Activated CD4-positive, alpha-beta T cell treated with anti-CD3 and anti-CD28 coated beads for 1 hour (primary cell): ENCODE measurements around the gene FRMPD4.

Experiments used
- DNase-seq: peaks from one replicate; pipeline ENCODE4 v3.0.0-alpha.2; 2020

FRMPD4 gene

GRCh38 chrX:12223650-12224049 lies 85.4 kb downstream of the FRMPD4 start:
- DNase-seq = no peak

GRCh38 chrX:12225107-12225506 lies 86.8 kb downstream of the FRMPD4 start:
- DNase-seq = no peak

GRCh38 chrX:12227412-12228041 lies 89.3 kb downstream of the FRMPD4 start:
- no peak for DNase-seq

GRCh38 chrX:12228862-12229261 lies 90.6 kb downstream of the FRMPD4 start:
- no peak for DNase-seq

GRCh38 chrX:12229986-12230385 lies 91.7 kb downstream of the FRMPD4 start:
- DNase-seq = no peak

- no peak for DNase-seq
Measured at GRCh38 chrX:12234534-12235329, 96.5 kb downstream of the FRMPD4 start.

GRCh38 chrX:12236156-12236555 lies 97.9 kb downstream of the FRMPD4 start:
- DNase-seq = no peak

- DNase-seq = no peak
Measured at GRCh38 chrX:12237131-12237530, 98.9 kb downstream of the FRMPD4 start.

GRCh38 chrX:12237771-12238170 lies 99.5 kb downstream of the FRMPD4 start:
- DNase-seq = no peak

GRCh38 chrX:12239356-12240082 lies 101.2 kb downstream of the FRMPD4 start:
- DNase-seq = no peak

GRCh38 chrX:12240491-12240890 lies 102.2 kb downstream of the FRMPD4 start:
- DNase-seq = no peak

GRCh38 chrX:12241026-12241425 lies 102.8 kb downstream of the FRMPD4 start:
- no peak for DNase-seq

GRCh38 chrX:12245650-12246645 lies 107.7 kb downstream of the FRMPD4 start:
- no peak for DNase-seq

GRCh38 chrX:12249997-12250396 lies 111.7 kb downstream of the FRMPD4 start:
- no peak for DNase-seq

- DNase-seq = no peak
Measured at GRCh38 chrX:12263211-12263610, 124.9 kb downstream of the FRMPD4 start.

GRCh38 chrX:12269484-12269883 lies 131.2 kb downstream of the FRMPD4 start:
- no peak for DNase-seq

- DNase-seq = no peak
Measured at GRCh38 chrX:12278151-12278550, 139.9 kb downstream of the FRMPD4 start.

GRCh38 chrX:12282991-12283390 lies 144.7 kb downstream of the FRMPD4 start:
- no peak for DNase-seq

- no peak for DNase-seq
Measured at GRCh38 chrX:12292996-12293765, 154.9 kb downstream of the FRMPD4 start.

GRCh38 chrX:12297353-12297752 lies 159.1 kb downstream of the FRMPD4 start:
- no peak for DNase-seq

- no peak for DNase-seq
Measured at GRCh38 chrX:12301288-12301687, 163.0 kb downstream of the FRMPD4 start.

GRCh38 chrX:12304261-12304660 lies 166.0 kb downstream of the FRMPD4 start:
- no peak for DNase-seq
